Panc1 (cell line): ENCODE results near the gene FIP1L1. TPM values are rescaled to one million over a fixed set of nuclear protein-coding genes. Genes with fewer than 3 reads are reported as not detected.

ENCODE experiments used
- ATAC-seq: fragments of 200-7000 bp; cut with Tn5 transposase; 2 replicates; pipeline ENCODE4 v1.9.1; 2020; ENCODE audit warnings: mild to moderate bottlenecking, moderate library complexity
- BruUV-seq: library from RNA; stranded (reverse); fragments of 400-500 nt; replicated peaks from 2 replicates; lab custom pipeline; 2021; lab: Mats Ljungman, UMichigan
- CTCF ChIA-PET: fragments of 300-600 bp; sonication (Branson Sonifier 250); formaldehyde crosslinking; loops from one replicate; lab custom pipeline; 2022; ENCODE audit warnings: antibody characterized with exemption; lab: Charles Lee
- POLR2A ChIA-PET: fragments of 300-600 bp; sonication (Branson Sonifier 250); formaldehyde crosslinking; loops from one replicate; lab custom pipeline; 2022; ENCODE audit warnings: antibody characterized with exemption; lab: Charles Lee
- DNase-seq: peaks from one replicate; pipeline ENCODE4 v3.0.0-alpha.2; 2010; ENCODE audit warnings: low read depth, low spot score
- H3K27ac ChIP-seq: 2 replicates; pipeline ENCODE4 v1.5.1; 2011; ENCODE audit warnings: mild to moderate bottlenecking, low read length, inconsistent platforms
- H3K27me3 ChIP-seq: fragments of 200-500 bp; sonication (Bioruptor generic); 2 replicates; pipeline ENCODE4 v1.6.0; 2014; ENCODE audit warnings: low read length, inconsistent platforms; ENCODE audit not compliant: control insufficient read depth, insufficient read depth
- H3K36me3 ChIP-seq: fragments of 200-500 bp; sonication (Bioruptor generic); 2 replicates; pipeline ENCODE4 v1.5.1; 2014; ENCODE audit warnings: inconsistent platforms, mild to moderate bottlenecking, low read length, moderate library complexity; ENCODE audit not compliant: control insufficient read depth, insufficient read depth
- H3K4me1 ChIP-seq: 2 replicates; pipeline ENCODE4 v1.5.1; 2011; ENCODE audit warnings: inconsistent platforms, mild to moderate bottlenecking, low read length, moderate library complexity; ENCODE audit not compliant: control insufficient read depth, insufficient read depth
- H3K4me3 ChIP-seq, 2 experiments: 2 replicates each; pipeline ENCODE4 v1.5.1; 2011 to 2012; ENCODE audit warnings: low read depth in 2 of 2, low read length in 2 of 2, mild to moderate bottlenecking in 2 of 2, inconsistent platforms in 1 of 2, moderate library complexity in 1 of 2
- H3K9me3 ChIP-seq: fragments of 200-500 bp; sonication (Bioruptor generic); 2 replicates; pipeline ENCODE4 v1.5.1; 2014; ENCODE audit warnings: low read depth, mild to moderate bottlenecking, inconsistent platforms, low read length, moderate library complexity; ENCODE audit not compliant: control insufficient read depth, insufficient read depth
- CTCF ChIP-seq: fragments of 450-650 bp; IDR thresholded peaks from 2 replicates; pipeline ENCODE4 v1.5.1; 2017; ENCODE audit warnings: mild to moderate bottlenecking
- POLR2AphosphoS5 ChIP-seq: IDR thresholded peaks from 2 replicates; pipeline ENCODE4 v1.6.1; 2012; ENCODE audit warnings: mild to moderate bottlenecking, low read depth, low read length, moderate library complexity
- SIN3A ChIP-seq: IDR thresholded peaks from 2 replicates; pipeline ENCODE4 v1.6.1; 2012; ENCODE audit warnings: low read depth, mild to moderate bottlenecking, low read length, moderate library complexity, borderline replicate concordance; ENCODE audit not compliant: insufficient read depth
- TCF7L2 ChIP-seq: IDR thresholded peaks from 2 replicates; pipeline ENCODE4 v1.6.1; 2011; ENCODE audit warnings: mild to moderate bottlenecking, low read depth, low read length, inconsistent platforms
- in situ Hi-C: cut with HindIII; loops from 2 replicates; pipeline ENCODE4 v1.10.0; 2016; ENCODE audit warnings: low sequenced_read_pairs, low pct_unique_long_range_greater_than_20kb
- intact Hi-C: fragments of 100-400 bp; cut with micrococcal nuclease; formaldehyde crosslinking; loops from one replicate; pipeline ENCODE4 v1.10.0; 2022; ENCODE audit not compliant: unreplicated experiment
- total RNA-seq: library from RNA; stranded (reverse); gene quantifications from one replicate; pipeline ENCODE4 v1.2.1, GENCODE V29; 2021; ENCODE audit not compliant: unreplicated experiment
- TF ChIP-seq, protein P1 (sequence below), 2 experiments: IDR thresholded peaks; 2 replicates each; pipeline ENCODE4 v1.6.1; 2011 to 2012; ENCODE audit warnings: low read depth in 2 of 2, control low read depth in 1 of 2, low read length in 1 of 2, mild to moderate bottlenecking in 1 of 2, moderate library complexity in 1 of 2; ENCODE audit not compliant: insufficient read depth in 1 of 2

Gene FIP1L1
- total RNA-seq, 1 experiment from 2014 or later, result 35.5 TPM

DNA sequence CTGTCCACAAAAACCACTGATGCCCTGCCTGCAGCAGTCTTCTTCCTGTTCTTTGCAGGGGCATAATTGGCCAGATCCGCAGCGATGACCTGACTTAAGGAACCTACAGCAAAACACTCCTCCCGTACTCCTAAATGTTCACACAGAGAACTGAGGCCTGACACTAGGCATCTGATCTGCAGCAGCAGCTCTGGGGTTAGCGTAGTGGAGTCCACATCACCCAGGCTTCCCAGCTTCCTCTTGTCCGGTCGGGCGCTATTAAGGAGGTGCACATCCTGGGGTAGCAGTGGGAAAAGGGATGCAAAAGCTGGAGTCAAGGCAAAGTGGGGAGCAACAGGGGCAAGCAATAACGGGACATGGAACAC is 12.3 kb upstream of the FIP1L1 start:
- POLR2A ChIA-PET, result no interaction called here
- H3K36me3 ChIP-seq, result no peaks in the 10 kb centered on the region; the same call in 1 of the 2 replicates
- intact Hi-C loops (loop anchor here (10.0 kb wide), 1 partner anchor 350 kb away; no protein-coding TSS in a partner anchor), in situ Hi-C loops (no loop called here)
- no TSS peak for BruUV-seq
- peak overlapping the region; percentile 89 to 95 for H3K4me3 ChIP-seq
- no peaks in the 10 kb centered on the region; the same call in 1 of the 2 replicates for H3K27me3 ChIP-seq
- CTCF ChIA-PET, result no interaction called here
- no peaks in the 10 kb centered on the region for H3K9me3 ChIP-seq
- DNase-seq, result no peak
- TF ChIP-seq CTCF (no peak), SIN3A (0 out of 2 replicates have a peak, but pooled peaks have one; percentile 35), TCF7L2 (no peak)
- peak; percentile 56 for ATAC-seq
- H3K27ac ChIP-seq, result peak overlapping the region; percentile 61; the same call in 1 of the 2 replicates
- H3K4me1 ChIP-seq, result no peaks in the 10 kb centered on the region; the same call in 1 of the 2 replicates

GRCh38 chr4:53365486-53366300 is 11.7 kb upstream of the FIP1L1 start, which contains the start of gene SCFD2:
Gene SCFD2, minus strand, starts transcription at chr4:53366061.
- peak; percentile 98 for TF ChIP-seq SIN3A
- TF ChIP-seq, protein P1, sequence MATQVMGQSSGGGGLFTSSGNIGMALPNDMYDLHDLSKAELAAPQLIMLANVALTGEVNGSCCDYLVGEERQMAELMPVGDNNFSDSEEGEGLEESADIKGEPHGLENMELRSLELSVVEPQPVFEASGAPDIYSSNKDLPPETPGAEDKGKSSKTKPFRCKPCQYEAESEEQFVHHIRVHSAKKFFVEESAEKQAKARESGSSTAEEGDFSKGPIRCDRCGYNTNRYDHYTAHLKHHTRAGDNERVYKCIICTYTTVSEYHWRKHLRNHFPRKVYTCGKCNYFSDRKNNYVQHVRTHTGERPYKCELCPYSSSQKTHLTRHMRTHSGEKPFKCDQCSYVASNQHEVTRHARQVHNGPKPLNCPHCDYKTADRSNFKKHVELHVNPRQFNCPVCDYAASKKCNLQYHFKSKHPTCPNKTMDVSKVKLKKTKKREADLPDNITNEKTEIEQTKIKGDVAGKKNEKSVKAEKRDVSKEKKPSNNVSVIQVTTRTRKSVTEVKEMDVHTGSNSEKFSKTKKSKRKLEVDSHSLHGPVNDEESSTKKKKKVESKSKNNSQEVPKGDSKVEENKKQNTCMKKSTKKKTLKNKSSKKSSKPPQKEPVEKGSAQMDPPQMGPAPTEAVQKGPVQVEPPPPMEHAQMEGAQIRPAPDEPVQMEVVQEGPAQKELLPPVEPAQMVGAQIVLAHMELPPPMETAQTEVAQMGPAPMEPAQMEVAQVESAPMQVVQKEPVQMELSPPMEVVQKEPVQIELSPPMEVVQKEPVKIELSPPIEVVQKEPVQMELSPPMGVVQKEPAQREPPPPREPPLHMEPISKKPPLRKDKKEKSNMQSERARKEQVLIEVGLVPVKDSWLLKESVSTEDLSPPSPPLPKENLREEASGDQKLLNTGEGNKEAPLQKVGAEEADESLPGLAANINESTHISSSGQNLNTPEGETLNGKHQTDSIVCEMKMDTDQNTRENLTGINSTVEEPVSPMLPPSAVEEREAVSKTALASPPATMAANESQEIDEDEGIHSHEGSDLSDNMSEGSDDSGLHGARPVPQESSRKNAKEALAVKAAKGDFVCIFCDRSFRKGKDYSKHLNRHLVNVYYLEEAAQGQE (IDR thresholded peaks at IDR 0.05; ENCODE audit: insufficient read depth in 1 of 2, low read depth in 2 of 2, low read length in 1 of 2), result no peak
- no peak for TF ChIP-seq CTCF
- TF ChIP-seq TCF7L2, result peak; percentile 82
- TF ChIP-seq POLR2AphosphoS5, result peak; percentile 59
- in situ Hi-C loops (no loop called here), intact Hi-C loops (loop anchor here (10.0 kb wide), 1 partner anchor 351 kb away; no protein-coding TSS in a partner anchor)
- Histone ChIP-seq H3K4me1 (no peaks in the 10 kb centered on the region; the same call in 1 of the 2 replicates), H3K27ac (peak within 1 kb of the TSS; percentile 90), H3K9me3 (no peaks in the 10 kb centered on the region), H3K27me3 (no peaks in the 10 kb centered on the region; the same call in 1 of the 2 replicates), H3K4me3 (peak within 1 kb of the TSS; percentile 89 to 95), H3K36me3 (no peaks in the 10 kb centered on the region; the same call in 1 of the 2 replicates)
- BruUV-seq, result TSS peak; percentile 90
- ChIA-PET POLR2A (interaction anchor here (0.6 kb wide), 1 partner anchor 1364 kb away, joined by 3 read pairs; no protein-coding TSS in a partner anchor), CTCF (no interaction called here)
- ATAC-seq (peak; percentile 100), DNase-seq (peak; percentile 80)
